SK-N-SH (cell line): ENCODE data around the gene SNX21. TPM values are rescaled to one million over a fixed set of nuclear protein-coding genes. Genes with fewer than 3 reads are reported as not detected.

Experiments
- CTCF ChIA-PET: fragments of 300-600, 350-600 bp; formaldehyde crosslinking; extraction: SDS; loops from one replicate; lab custom pipeline; 2021; lab: Yijun Ruan, JAX
- POLR2A ChIA-PET: fragments of 350-600 bp; sonication (Branson Sonifier 250); formaldehyde crosslinking; extraction: SDS; loops from one replicate; lab custom pipeline; 2020; ENCODE audit warnings: antibody characterized with exemption, inconsistent platforms; lab: Yijun Ruan, JAX
- DNase-seq: peaks from one replicate; pipeline ENCODE4 v3.0.0; 2012
- H2AFZ ChIP-seq: fragments of 200-600 bp; sonication (generic); 2 replicates; pipeline ENCODE4 v1.8.1; 2016; ENCODE audit warnings: antibody characterized with exemption, mild to moderate bottlenecking, low read depth
- H3F3A ChIP-seq: fragments of 200-600 bp; sonication (generic); replicated peaks from 2 replicates; pipeline ENCODE3; 2016; ENCODE audit warnings: antibody characterized with exemption, mild to moderate bottlenecking; ENCODE audit not compliant: insufficient read depth
- H3K27ac ChIP-seq, 2 experiments: fragments of 200-500 bp in 1 of 2; fragments of 200-600 bp in 1 of 2; sonication (Bioruptor generic) in 1 of 2; sonication (generic), shearing (Covaris generic) in 1 of 2; 2 replicates each; pipeline versions ENCODE4 v1.5.1 to v1.6.1; 2014 to 2016; ENCODE audit warnings: low read depth in 2 of 2, inconsistent platforms in 1 of 2, low read length in 1 of 2, mild to moderate bottlenecking in 1 of 2, mixed read lengths in 1 of 2
- H3K27me3 ChIP-seq: fragments of 200-600 bp; sonication (generic), shearing (Covaris generic); 2 replicates; pipeline ENCODE4 v1.6.1; 2016; ENCODE audit warnings: mixed run types; ENCODE audit not compliant: insufficient read depth
- H3K36me3 ChIP-seq, 2 experiments: fragments of 200-500 bp in 1 of 2; fragments of 200-600 bp in 1 of 2; sonication (Bioruptor generic) in 1 of 2; sonication (generic) in 1 of 2; replicated peaks in 1 of 2; 2 replicates each; pipeline versions ENCODE3 to v1.5.1; 2014 to 2016; ENCODE audit warnings: low read length in 1 of 2, mild to moderate bottlenecking in 1 of 2; ENCODE audit not compliant: insufficient read depth in 2 of 2, control insufficient read depth in 1 of 2
- H3K4me1 ChIP-seq, 2 experiments: fragments of 200-500 bp in 1 of 2; fragments of 200-600 bp in 1 of 2; sonication (Bioruptor generic) in 1 of 2; sonication (generic), shearing (Covaris generic) in 1 of 2; 2 replicates each; pipeline versions ENCODE4 v1.5.1 to v1.6.1; 2014 to 2016; ENCODE audit warnings: low read depth in 1 of 2, low read length in 1 of 2, mixed run types in 1 of 2; ENCODE audit not compliant: insufficient read depth in 2 of 2, control insufficient read depth in 1 of 2
- H3K4me2 ChIP-seq: fragments of 200-600 bp; sonication (generic), shearing (Covaris generic); 2 replicates; pipeline ENCODE4 v1.6.1; 2017; ENCODE audit warnings: mixed run types
- H3K4me3 ChIP-seq, 2 experiments: fragments of 200-500 bp in 1 of 2; fragments of 200-600 bp in 1 of 2; sonication (Bioruptor generic) in 1 of 2; sonication (generic), shearing (Covaris generic) in 1 of 2; 2 replicates each; pipeline versions ENCODE4 v1.5.1 to v1.8.1; 2014 to 2016; ENCODE audit warnings: low read depth in 2 of 2, inconsistent platforms in 1 of 2, low read length in 1 of 2, mild to moderate bottlenecking in 1 of 2, mixed read lengths in 1 of 2, moderate library complexity in 1 of 2
- H3K79me2 ChIP-seq: fragments of 200-600 bp; sonication (generic); 2 replicates; pipeline ENCODE4 v1.8.1; 2017; ENCODE audit warnings: mild to moderate bottlenecking; ENCODE audit not compliant: insufficient read depth
- H3K9ac ChIP-seq: fragments of 200-600 bp; sonication (generic); 2 replicates; pipeline ENCODE4 v1.6.1; 2017; ENCODE audit warnings: mixed run types
- H3K9me2 ChIP-seq: fragments of 200-600 bp; sonication (generic); 2 replicates; pipeline ENCODE4 v1.6.1; 2017; ENCODE audit warnings: mixed run types
- H3K9me3 ChIP-seq: fragments of 200-600 bp; sonication (generic); 2 replicates; pipeline ENCODE4 v1.6.1; 2017; ENCODE audit warnings: mixed run types, mild to moderate bottlenecking, moderate library complexity
- H4K20me1 ChIP-seq: fragments of 200-600 bp; sonication (generic); 2 replicates; pipeline ENCODE4 v1.6.1; 2017; ENCODE audit warnings: mild to moderate bottlenecking, mixed run types; ENCODE audit not compliant: insufficient read depth
- CHD2 ChIP-seq: fragments of 150-350 bp; IDR thresholded peaks from 2 replicates; pipeline ENCODE4 v1.6.1; 2018; ENCODE audit warnings: low read length; ENCODE audit not compliant: partially characterized antibody
- ELF1 ChIP-seq: IDR thresholded peaks from 2 replicates; pipeline ENCODE4 v1.4.0; 2012
- EP300 ChIP-seq, 2 experiments: IDR thresholded peaks; 2 replicates each; pipeline versions ENCODE4 v1.4.0 to v1.6.1; 2012; ENCODE audit warnings: borderline replicate concordance in 1 of 2, low read depth in 1 of 2, low read length in 1 of 2
- EZH2phosphoT487 ChIP-seq: fragments of 200-600 bp; sonication (generic); IDR thresholded peaks from 2 replicates; pipeline ENCODE4 v1.6.1; 2017; ENCODE audit warnings: low read depth, mixed run types, mild to moderate bottlenecking, antibody characterized with exemption, moderate library complexity, borderline replicate concordance
- FOSL2 ChIP-seq: IDR thresholded peaks from 2 replicates; pipeline ENCODE4 v1.4.0; 2012; ENCODE audit warnings: low read depth, mild to moderate bottlenecking, moderate library complexity, borderline replicate concordance
- FOXM1 ChIP-seq: IDR thresholded peaks from 2 replicates; pipeline ENCODE4 v1.4.0; 2012; ENCODE audit warnings: low read depth, mild to moderate bottlenecking
- JUND ChIP-seq: IDR thresholded peaks from 2 replicates; pipeline ENCODE4 v1.4.0; 2012
- NFIC ChIP-seq: IDR thresholded peaks from 2 replicates; pipeline ENCODE4 v1.4.0; 2012; ENCODE audit warnings: borderline replicate concordance
- NRF1 ChIP-seq: IDR thresholded peaks from 2 replicates; pipeline ENCODE4 v1.6.1; 2012; ENCODE audit warnings: low read depth, mild to moderate bottlenecking, low read length
- RAD21 ChIP-seq: IDR thresholded peaks from 2 replicates; pipeline ENCODE4 v1.6.1; 2012; ENCODE audit warnings: mild to moderate bottlenecking, low read length
- REST ChIP-seq: IDR thresholded peaks from 2 replicates; pipeline ENCODE4 v1.6.1; 2012; ENCODE audit warnings: mild to moderate bottlenecking, low read depth, low read length, moderate library complexity
- RFX5 ChIP-seq: IDR thresholded peaks from 2 replicates; pipeline ENCODE4 v1.6.1; 2012; ENCODE audit warnings: mild to moderate bottlenecking, improper control_type of control experiment, low read length
- SIN3A ChIP-seq: IDR thresholded peaks from 2 replicates; pipeline ENCODE4 v1.6.1; 2012; ENCODE audit warnings: low read depth, mild to moderate bottlenecking, low read length, moderate library complexity, borderline replicate concordance
- TEAD4 ChIP-seq: IDR thresholded peaks from 2 replicates; pipeline ENCODE4 v1.4.0; 2012; ENCODE audit warnings: mild to moderate bottlenecking, borderline replicate concordance; ENCODE audit not compliant: insufficient read depth
- YY1 ChIP-seq: IDR thresholded peaks from 2 replicates; pipeline ENCODE4 v1.4.0; 2012; ENCODE audit warnings: low read depth, mild to moderate bottlenecking
- polyA plus RNA-seq, 3 experiments: library from polyadenylated mRNA; depleted of rRNA; stranded (reverse); fragments of >200 nt; gene quantifications; 2 replicates each; pipeline ENCODE4 v1.2.3, GENCODE V29; 2012
- TF ChIP-seq, protein P1 (sequence below): IDR thresholded peaks from 2 replicates; pipeline ENCODE4; 2012
- TF ChIP-seq, protein P2 (sequence below): fragments of 150-350 bp; IDR thresholded peaks from 2 replicates; pipeline ENCODE4 v1.6.1; 2017; ENCODE audit warnings: antibody characterized with exemption, low read length, low read depth, borderline replicate concordance
- TF ChIP-seq, protein P3 (sequence below): IDR thresholded peaks from 2 replicates; pipeline ENCODE4 v1.4.0; 2012; ENCODE audit warnings: low read depth

SNX21 gene
- polyA plus RNA-seq, 1 of the 3 experiments (the other 2 are of a cell fraction) = 22.1 TPM

DNA sequence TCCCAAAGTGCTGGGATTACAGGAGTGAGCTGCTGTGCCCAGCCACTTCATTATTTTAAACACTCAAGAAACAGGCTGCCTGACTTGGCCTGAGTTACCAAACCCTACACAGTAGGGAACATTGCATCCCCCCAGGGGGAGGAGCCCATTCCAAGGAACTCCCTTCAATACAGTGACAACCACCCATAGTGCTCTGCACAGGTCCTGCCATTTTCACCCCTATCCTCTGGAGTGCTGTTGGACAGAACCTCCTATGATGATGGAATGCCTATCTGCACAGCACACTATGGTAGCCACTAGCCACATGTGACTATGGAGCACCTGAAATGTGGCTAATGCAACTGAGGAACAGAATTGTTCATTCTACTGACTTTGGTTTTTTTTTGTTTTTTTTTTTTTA, 11.9 kb downstream of the SNX21 start:
- ChIA-PET CTCF (interaction anchor here (1.2 kb wide), 1 partner anchor 125 kb away, joined by 4 read pairs; no protein-coding TSS in a partner anchor), POLR2A (no interaction called here)
- H4K20me1 ChIP-seq = no peaks in the 10 kb centered on the region
- no peak for TF ChIP-seq SIN3A
- TF ChIP-seq, protein P1, sequence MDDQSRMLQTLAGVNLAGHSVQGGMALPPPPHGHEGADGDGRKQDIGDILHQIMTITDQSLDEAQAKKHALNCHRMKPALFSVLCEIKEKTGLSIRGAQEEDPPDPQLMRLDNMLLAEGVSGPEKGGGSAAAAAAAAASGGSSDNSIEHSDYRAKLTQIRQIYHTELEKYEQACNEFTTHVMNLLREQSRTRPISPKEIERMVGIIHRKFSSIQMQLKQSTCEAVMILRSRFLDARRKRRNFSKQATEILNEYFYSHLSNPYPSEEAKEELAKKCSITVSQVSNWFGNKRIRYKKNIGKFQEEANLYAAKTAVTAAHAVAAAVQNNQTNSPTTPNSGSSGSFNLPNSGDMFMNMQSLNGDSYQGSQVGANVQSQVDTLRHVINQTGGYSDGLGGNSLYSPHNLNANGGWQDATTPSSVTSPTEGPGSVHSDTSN = no peak
- TF ChIP-seq ELF1 = no peak
- TF ChIP-seq FOSL2 = no peak
- TF ChIP-seq NRF1 = no peak
- TF ChIP-seq JUND = no peak
- no peak for TF ChIP-seq RAD21
- TF ChIP-seq TEAD4 = no peak
- TF ChIP-seq, protein P2, sequence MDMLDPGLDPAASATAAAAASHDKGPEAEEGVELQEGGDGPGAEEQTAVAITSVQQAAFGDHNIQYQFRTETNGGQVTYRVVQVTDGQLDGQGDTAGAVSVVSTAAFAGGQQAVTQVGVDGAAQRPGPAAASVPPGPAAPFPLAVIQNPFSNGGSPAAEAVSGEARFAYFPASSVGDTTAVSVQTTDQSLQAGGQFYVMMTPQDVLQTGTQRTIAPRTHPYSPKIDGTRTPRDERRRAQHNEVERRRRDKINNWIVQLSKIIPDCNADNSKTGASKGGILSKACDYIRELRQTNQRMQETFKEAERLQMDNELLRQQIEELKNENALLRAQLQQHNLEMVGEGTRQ = no peak
- no peak for TF ChIP-seq REST
- TF ChIP-seq EP300 (IDR thresholded peaks at IDR 0.05; ENCODE audit: borderline replicate concordance in 1 of 2, low read depth in 1 of 2, low read length in 1 of 2) = no peak
- TF ChIP-seq YY1 = no peak
- TF ChIP-seq RFX5 = no peak
- TF ChIP-seq CHD2 = no peak
- TF ChIP-seq FOXM1 = no peak
- TF ChIP-seq NFIC = no peak
- TF ChIP-seq, protein P3, sequence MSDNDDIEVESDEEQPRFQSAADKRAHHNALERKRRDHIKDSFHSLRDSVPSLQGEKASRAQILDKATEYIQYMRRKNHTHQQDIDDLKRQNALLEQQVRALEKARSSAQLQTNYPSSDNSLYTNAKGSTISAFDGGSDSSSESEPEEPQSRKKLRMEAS = no peak
- TF ChIP-seq EZH2phosphoT487 = no peak
- TF ChIP-seq, all 33 proteins: peak for 0
- Histone ChIP-seq H3K4me3 (no peak overlapping the region), H3K27ac (no peak overlapping the region), H3K4me1 (no peaks in the 10 kb centered on the region), H2AFZ (no peak overlapping the region), H3K36me3 (peaks cover 30 to 43% of the 10 kb centered on the region in 2 experiments), H3K9ac (no peak overlapping the region), H3K9me3 (no peaks in the 10 kb centered on the region), H3K79me2 (peaks cover 4% of the 10 kb centered on the region; the same call in 1 of the 2 replicates), H3K27me3 (no peaks in the 10 kb centered on the region), H3K4me2 (no peak overlapping the region), H3F3A (peaks cover 3% of the 10 kb centered on the region), H3K9me2 (no peaks in the 10 kb centered on the region)
- DNase-seq = no peak
